ENCODE data around the gene SERPINB3. TPM values are rescaled to one million over a fixed set of nuclear protein-coding genes. Genes with fewer than 3 reads are reported as not detected.
"Not testable (repeated sequence)": the region's sequence is repeated elsewhere in the genome, so short reads cannot be mapped to it uniquely, and the experiment has no call there.

Gene SERPINB3
- polyA plus RNA-seq, result not detected

- DNase-seq; H3K36me3 Mint-ChIP-seq; H3K4me1 Mint-ChIP-seq; H3K27ac Mint-ChIP-seq; H3K4me3 Mint-ChIP-seq; H3K27me3 Mint-ChIP-seq (ENCODE audit: low read depth in 3 of 3); H3K9me3 Mint-ChIP-seq: not testable (repeated sequence)
Observed at GRCh38 chr18:63661750-63662149, at the start of gene SERPINB3. Gene SERPINB3 (minus strand): TSS chr18:63661893. CDS start chr18:63661216, 677 bp downstream.

GRCh38 chr18:63708650-63709049, 47.0 kb upstream of the SERPINB3 start:
- no peak for DNase-seq
- Mint-ChIP-seq H3K9me3 (peaks cover 0 to 6% (median 4%) of the 10 kb centered on the region in 6 donors), H3K4me3 (no peak overlapping the region), H3K4me1 (no peaks in the 10 kb centered on the region), H3K27me3 (ENCODE audit: low read depth in 3 of 3) (no peaks in the 10 kb centered on the region), H3K36me3 (no peaks in the 10 kb centered on the region), H3K27ac (no peak overlapping the region)

- Mint-ChIP-seq H3K27me3 (ENCODE audit: low read depth in 3 of 3) (no peaks in the 10 kb centered on the region), H3K27ac (no peak overlapping the region), H3K36me3 (no peaks in the 10 kb centered on the region), H3K4me1 (no peaks in the 10 kb centered on the region), H3K4me3 (no peak overlapping the region), H3K9me3 (peaks cover 0 to 2% (median 0%) of the 10 kb centered on the region in 6 donors)
- no peak for DNase-seq
Observed at GRCh38 chr18:63707816-63708215, 46.1 kb upstream of the SERPINB3 start.

- Mint-ChIP-seq H3K27me3 (ENCODE audit: low read depth in 3 of 3) (peaks cover 0 to 3% (median 0%) of the 10 kb centered on the region in 3 donors), H3K4me3 (no peak overlapping the region), H3K27ac (no peak overlapping the region), H3K36me3 (no peaks in the 10 kb centered on the region), H3K9me3 (no peaks in the 10 kb centered on the region), H3K4me1 (no peaks in the 10 kb centered on the region)
- DNase-seq, result no peak
Observed at GRCh38 chr18:63705401-63705800, 43.7 kb upstream of the SERPINB3 start.

- Mint-ChIP-seq H3K4me3 (no peak within 1 kb of the TSS), H3K9me3 (no peaks in the 10 kb centered on the region), H3K4me1 (no peaks in the 10 kb centered on the region), H3K36me3 (no peaks in the 10 kb centered on the region), H3K27ac (no peak within 1 kb of the TSS), H3K27me3 (ENCODE audit: low read depth in 3 of 3) (peaks cover 0 to 5% (median 3%) of the 10 kb centered on the region in 3 donors)
- DNase-seq, result no peak
Observed at GRCh38 chr18:63702660-63703059, 41.0 kb upstream of the SERPINB3 start, which contains the start of gene SERPINB11. Gene SERPINB11 (plus strand): TSS chr18:63702960. CDS start chr18:63710194, 7,234 bp downstream.

- Mint-ChIP-seq H3K27ac (no peak overlapping the region), H3K4me1 (no peaks in the 10 kb centered on the region), H3K4me3 (no peak overlapping the region), H3K9me3 (no peaks in the 10 kb centered on the region), H3K27me3 (ENCODE audit: low read depth in 3 of 3) (peaks cover 0 to 5% (median 3%) of the 10 kb centered on the region in 3 donors), H3K36me3 (no peaks in the 10 kb centered on the region)
- DNase-seq, result no peak
Observed at GRCh38 chr18:63701952-63702351, 40.3 kb upstream of the SERPINB3 start.

- Mint-ChIP-seq H3K4me3 (no peak overlapping the region), H3K27me3 (ENCODE audit: low read depth in 3 of 3) (peaks cover 0 to 5% (median 3%) of the 10 kb centered on the region in 3 donors), H3K9me3 (peaks cover 0 to 6% (median 0%) of the 10 kb centered on the region in 6 donors), H3K27ac (no peak overlapping the region), H3K4me1 (no peaks in the 10 kb centered on the region), H3K36me3 (no peaks in the 10 kb centered on the region)
- no peak for DNase-seq
Observed at GRCh38 chr18:63700501-63700900, 38.8 kb upstream of the SERPINB3 start.

GRCh38 chr18:63697097-63697660, 35.5 kb upstream of the SERPINB3 start:
- no peak overlapping the region for H3K27ac Mint-ChIP-seq
- H3K9me3 Mint-ChIP-seq, result peaks cover 0 to 9% (median 0%) of the 10 kb centered on the region in 6 donors
- H3K27me3 Mint-ChIP-seq (ENCODE audit: low read depth in 3 of 3), result peaks cover 0 to 5% (median 5%) of the 10 kb centered on the region in 3 donors
- no peak for DNase-seq
- no peak overlapping the region for H3K4me3 Mint-ChIP-seq
- no peaks in the 10 kb centered on the region for H3K36me3 Mint-ChIP-seq
- H3K4me1 Mint-ChIP-seq, result no peaks in the 10 kb centered on the region

GRCh38 chr18:63689064-63689463, 27.4 kb upstream of the SERPINB3 start:
- no peaks in the 10 kb centered on the region for H3K4me1 Mint-ChIP-seq
- H3K9me3 Mint-ChIP-seq, result peaks cover 0 to 28% (median 3%) of the 10 kb centered on the region in 6 donors
- H3K27me3 Mint-ChIP-seq (ENCODE audit: low read depth in 3 of 3), result peaks cover 1 to 6% (median 5%) of the 10 kb centered on the region in 3 donors
- H3K27ac Mint-ChIP-seq, result no peak overlapping the region
- H3K36me3 Mint-ChIP-seq, result no peaks in the 10 kb centered on the region
- H3K4me3 Mint-ChIP-seq, result no peak overlapping the region
- no peak for DNase-seq

GRCh38 chr18:63686871-63687270, 25.2 kb upstream of the SERPINB3 start:
- Mint-ChIP-seq H3K27me3 (ENCODE audit: low read depth in 3 of 3) (peaks cover 1 to 5% (median 4%) of the 10 kb centered on the region in 3 donors), H3K9me3 (peaks cover 0 to 22% (median 4%) of the 10 kb centered on the region in 6 donors), H3K4me3 (no peak overlapping the region), H3K27ac (no peak overlapping the region), H3K4me1 (no peaks in the 10 kb centered on the region), H3K36me3 (no peaks in the 10 kb centered on the region)
- DNase-seq, result no peak

GRCh38 chr18:63684718-63685117, 23.0 kb upstream of the SERPINB3 start:
- H3K9me3 Mint-ChIP-seq, result peaks cover 0 to 15% (median 3%) of the 10 kb centered on the region in 6 donors
- no peaks in the 10 kb centered on the region for H3K36me3 Mint-ChIP-seq
- no peaks in the 10 kb centered on the region for H3K4me1 Mint-ChIP-seq
- DNase-seq, result no peak
- no peak overlapping the region for H3K4me3 Mint-ChIP-seq
- H3K27ac Mint-ChIP-seq, result no peak overlapping the region
- H3K27me3 Mint-ChIP-seq (ENCODE audit: low read depth in 3 of 3), result peaks cover 1 to 4% (median 3%) of the 10 kb centered on the region in 3 donors

GRCh38 chr18:63683890-63684289, 22.2 kb upstream of the SERPINB3 start:
- Mint-ChIP-seq H3K27ac (no peak overlapping the region), H3K9me3 (peaks cover 0 to 7% (median 2%) of the 10 kb centered on the region in 6 donors), H3K36me3 (no peaks in the 10 kb centered on the region), H3K4me3 (no peak overlapping the region), H3K27me3 (ENCODE audit: low read depth in 3 of 3) (peaks cover 1 to 3% (median 2%) of the 10 kb centered on the region in 3 donors), H3K4me1 (no peaks in the 10 kb centered on the region)
- no peak for DNase-seq

- no peaks in the 10 kb centered on the region for H3K36me3 Mint-ChIP-seq
- H3K4me3 Mint-ChIP-seq, result no peak overlapping the region
- no peaks in the 10 kb centered on the region for H3K4me1 Mint-ChIP-seq
- no peak for DNase-seq
- H3K9me3 Mint-ChIP-seq, result peaks cover 0 to 7% (median 2%) of the 10 kb centered on the region in 6 donors
- H3K27me3 Mint-ChIP-seq (ENCODE audit: low read depth in 3 of 3), result peaks cover 1 to 3% (median 2%) of the 10 kb centered on the region in 3 donors
- H3K27ac Mint-ChIP-seq, result no peak overlapping the region
Observed at GRCh38 chr18:63683152-63683551, 21.5 kb upstream of the SERPINB3 start.

GRCh38 chr18:63681449-63682340, 20.0 kb upstream of the SERPINB3 start:
- H3K36me3 Mint-ChIP-seq, result no peaks in the 10 kb centered on the region
- H3K9me3 Mint-ChIP-seq, result peaks cover 0 to 3% (median 1%) of the 10 kb centered on the region in 6 donors
- no peaks in the 10 kb centered on the region for H3K4me1 Mint-ChIP-seq
- no peak overlapping the region for H3K27ac Mint-ChIP-seq
- no peak overlapping the region for H3K4me3 Mint-ChIP-seq
- H3K27me3 Mint-ChIP-seq (ENCODE audit: low read depth in 3 of 3), result peaks cover 0 to 5% (median 2%) of the 10 kb centered on the region in 3 donors
- DNase-seq, result no peak

Measured in immature natural killer cell (primary cell).